ENCODE measurements around the gene CPT2.
"Not testable (repeated sequence)": the region's sequence is repeated elsewhere in the genome, so short reads cannot be mapped to it uniquely, and the experiment has no call there.

CPT2 gene

GRCh38 chr1:53182716-53183094 is 13.9 kb upstream of the CPT2 start:
- no peak for DNase-seq

GRCh38 chr1:53183095-53183990 is 13.3 kb upstream of the CPT2 start:
- DNase-seq, result no peak

- DNase-seq, result not testable (repeated sequence)
Measured at GRCh38 chr1:53185955-53186297, 10.7 kb upstream of the CPT2 start.

GRCh38 chr1:53186533-53186932 is 10.1 kb upstream of the CPT2 start:
- DNase-seq, result no peak

- DNase-seq, result no peak
Measured at GRCh38 chr1:53187401-53187800, 9.2 kb upstream of the CPT2 start.

GRCh38 chr1:53188099-53188498 is 8.5 kb upstream of the CPT2 start:
- DNase-seq, result no peak

GRCh38 chr1:53189061-53189460 is 7.6 kb upstream of the CPT2 start:
- DNase-seq, result no peak

GRCh38 chr1:53190210-53190611 is 6.4 kb upstream of the CPT2 start:
- no peak for DNase-seq

- no peak for DNase-seq
Measured at GRCh38 chr1:53195246-53196016, 1.2 kb upstream of the CPT2 start.

GRCh38 chr1:53196017-53196484 is 573 bp upstream of the CPT2 start:
- no peak for DNase-seq

- no peak for DNase-seq
Measured at GRCh38 chr1:53197291-53198200, 922 bp downstream of the CPT2 start.

- DNase-seq, result no peak
Measured at GRCh38 chr1:53198241-53198651, 1.6 kb downstream of the CPT2 start.

GRCh38 chr1:53203466-53203865 is 6.8 kb downstream of the CPT2 start:
- no peak for DNase-seq

- DNase-seq, result not testable (repeated sequence)
Measured at GRCh38 chr1:53205496-53205895, 8.9 kb downstream of the CPT2 start.

- not testable (repeated sequence) for DNase-seq
Measured at GRCh38 chr1:53206083-53206685, 9.6 kb downstream of the CPT2 start.

GRCh38 chr1:53206735-53207379 is 10.2 kb downstream of the CPT2 start:
- no peak for DNase-seq

GRCh38 chr1:53207726-53208125 is 11.1 kb downstream of the CPT2 start:
- DNase-seq, result no peak

- DNase-seq, result no peak
Measured at GRCh38 chr1:53210352-53210751, 13.7 kb downstream of the CPT2 start.

GRCh38 chr1:53210954-53211353 is 14.3 kb downstream of the CPT2 start:
- no peak for DNase-seq

- DNase-seq, result no peak
Measured at GRCh38 chr1:53214376-53214940, 17.8 kb downstream of the CPT2 start.

GRCh38 chr1:53218201-53218600 is 21.6 kb downstream of the CPT2 start:
- DNase-seq, result no peak

- no peak for DNase-seq
Measured at GRCh38 chr1:53219711-53220110, 23.1 kb downstream of the CPT2 start.

Measured in 8988T (cell line).